C4-2B (cell line): ENCODE measurements around the gene CYB5B.

Experiments used
- CTCF ChIP-seq: fragments of 450-650 bp; conservative IDR thresholded peaks from 2 replicates; pipeline ENCODE4 v1.5.1; 2017; ENCODE audit warnings: mild to moderate bottlenecking
- ZFX ChIP-seq: fragments of 450-650 bp; IDR thresholded peaks from 2 replicates; pipeline ENCODE4 v1.6.1; 2017

- TF ChIP-seq CTCF: no peak
- TF ChIP-seq ZFX: no peak
Observed at GRCh38 chr16:69444873-69445517, 20.6 kb downstream of the CYB5B start.
